GM10266 (cell line): ENCODE results near the gene HPS6.
A peak's percentile ranks its signal among the peaks of the same experiment; 100 is the strongest.

Experiments used
- DNase-seq: peaks from one replicate; pipeline ENCODE4 v3.0.0; 2012; ENCODE audit errors: extremely low spot score
- CTCF ChIP-seq: IDR thresholded peaks from 2 replicates; pipeline ENCODE4 v1.5.1; 2012; ENCODE audit warnings: mild to moderate bottlenecking, low read depth; ENCODE audit not compliant: control insufficient read depth, insufficient read depth; ENCODE audit errors: missing control alignments

Gene HPS6

GRCh38 chr10:102072673-102073527 lies 7.8 kb downstream of the HPS6 start:
- TF ChIP-seq CTCF, result peak; percentile 97
- DNase-seq, result peak; percentile 84

GRCh38 chr10:102083541-102083940 lies 18.4 kb downstream of the HPS6 start:
- no peak for TF ChIP-seq CTCF
- no peak for DNase-seq

- no peak for TF ChIP-seq CTCF
- DNase-seq, result no peak
Measured at GRCh38 chr10:102085336-102085735, 20.2 kb downstream of the HPS6 start.

- TF ChIP-seq CTCF, result no peak
- DNase-seq, result no peak
Measured at GRCh38 chr10:102086196-102086595, 21.0 kb downstream of the HPS6 start.

GRCh38 chr10:102090772-102091171 lies 25.6 kb downstream of the HPS6 start:
- no peak for TF ChIP-seq CTCF
- no peak for DNase-seq

GRCh38 chr10:102096449-102096848 lies 31.3 kb downstream of the HPS6 start:
- TF ChIP-seq CTCF, result no peak
- no peak for DNase-seq

- no peak for DNase-seq
- TF ChIP-seq CTCF, result no peak
Measured at GRCh38 chr10:102101152-102101551, 36.0 kb downstream of the HPS6 start.
